Measurements from ENCODE around the gene ASCL4.

The ASCL4 gene

GRCh38 chr12:107779077-107779831 is 4.8 kb downstream of the ASCL4 start:
- no peak for DNase-seq

- no peak for DNase-seq
Measured at GRCh38 chr12:107780298-107780697, 5.8 kb downstream of the ASCL4 start.

DNA sequence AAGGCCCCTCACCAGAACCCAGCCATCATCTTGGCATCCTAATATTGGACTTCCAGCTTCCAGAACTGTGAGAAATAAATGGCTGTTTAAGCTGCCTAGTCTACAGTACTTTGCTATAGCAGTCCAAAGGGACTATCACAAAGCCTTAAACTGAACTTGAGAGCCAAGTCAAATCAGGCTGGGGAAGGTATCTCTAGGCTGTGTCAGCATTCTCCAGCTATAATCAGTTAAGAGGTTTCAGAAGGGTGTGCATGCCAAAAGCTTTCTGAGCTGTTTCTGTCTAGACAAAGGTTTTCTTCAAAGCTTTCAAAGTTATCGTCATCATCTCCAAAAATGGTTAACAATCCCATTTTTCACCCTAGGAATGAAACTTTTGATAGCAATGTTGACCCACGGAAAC is 7.6 kb downstream of the ASCL4 start:
- DNase-seq: no peak

DNA sequence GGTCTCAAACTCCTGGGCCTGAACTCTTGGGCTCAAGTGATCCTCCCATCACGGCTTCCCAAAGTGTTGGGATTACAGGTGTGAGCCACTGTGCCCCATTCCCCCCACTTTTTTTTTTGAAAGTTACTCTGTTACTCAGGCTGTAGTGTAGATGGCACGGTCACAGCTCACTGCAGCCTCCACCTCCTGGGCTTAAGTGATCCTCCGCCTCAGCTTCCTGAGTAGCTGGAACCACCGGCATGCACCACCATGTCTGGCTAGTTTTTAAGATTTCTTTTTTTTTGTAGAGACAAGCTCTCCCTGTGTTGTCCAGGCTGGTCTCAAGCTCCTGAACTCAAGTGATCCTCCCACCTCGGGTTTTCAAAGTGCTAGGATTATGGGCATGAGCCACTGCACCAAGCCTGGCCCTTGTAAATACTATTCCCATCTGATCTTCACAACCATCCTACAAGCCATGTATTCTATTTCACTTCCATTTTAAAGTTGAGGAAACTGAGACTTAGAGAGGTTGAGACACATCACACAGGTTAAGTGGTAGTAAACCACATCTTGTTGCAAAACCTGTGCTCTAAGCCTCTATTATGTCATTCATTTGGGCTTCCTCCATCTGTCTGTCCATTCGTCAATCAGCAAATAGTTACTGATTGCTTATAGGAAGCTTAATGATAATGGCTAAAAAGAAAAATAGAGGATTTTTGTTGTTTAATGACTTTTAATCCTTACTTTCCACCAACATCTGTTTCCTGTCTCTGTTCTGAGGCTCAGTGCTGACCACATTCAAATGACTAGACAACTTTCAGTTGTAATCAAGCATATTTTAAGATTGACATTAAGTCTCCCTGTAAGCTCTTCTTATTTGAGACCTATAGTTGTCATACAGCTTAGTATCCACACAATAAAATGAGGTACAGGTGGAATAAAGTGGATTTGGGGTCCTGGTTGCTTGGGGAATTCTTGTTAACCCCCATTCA is 9.2 kb downstream of the ASCL4 start:
- DNase-seq: no peak

- no peak for DNase-seq
Measured at GRCh38 chr12:107788281-107788680, 13.8 kb downstream of the ASCL4 start.

- DNase-seq: no peak
Measured at GRCh38 chr12:107788690-107789458, 14.4 kb downstream of the ASCL4 start.

GRCh38 chr12:107791465-107792089 is 17.1 kb downstream of the ASCL4 start:
- no peak for DNase-seq

DNA sequence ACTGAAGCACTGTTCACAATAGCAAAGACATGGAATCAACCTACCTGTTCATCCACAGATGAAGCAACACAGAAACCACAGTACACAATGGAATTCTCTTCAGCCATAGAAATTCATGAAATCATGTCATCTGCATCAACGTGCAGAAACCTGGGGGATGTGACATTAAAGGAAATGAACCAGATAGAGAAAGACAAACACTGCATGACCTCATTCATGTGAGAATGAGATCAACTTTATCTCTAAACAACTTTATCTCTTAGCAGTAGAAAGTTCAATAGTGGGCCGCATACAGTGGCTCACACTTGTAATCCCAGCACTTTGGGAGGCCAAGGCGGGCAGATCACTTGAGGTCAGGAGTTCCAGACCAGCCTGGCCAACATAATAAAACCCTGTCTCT is 19.9 kb downstream of the ASCL4 start:
- DNase-seq: no peak

DNA sequence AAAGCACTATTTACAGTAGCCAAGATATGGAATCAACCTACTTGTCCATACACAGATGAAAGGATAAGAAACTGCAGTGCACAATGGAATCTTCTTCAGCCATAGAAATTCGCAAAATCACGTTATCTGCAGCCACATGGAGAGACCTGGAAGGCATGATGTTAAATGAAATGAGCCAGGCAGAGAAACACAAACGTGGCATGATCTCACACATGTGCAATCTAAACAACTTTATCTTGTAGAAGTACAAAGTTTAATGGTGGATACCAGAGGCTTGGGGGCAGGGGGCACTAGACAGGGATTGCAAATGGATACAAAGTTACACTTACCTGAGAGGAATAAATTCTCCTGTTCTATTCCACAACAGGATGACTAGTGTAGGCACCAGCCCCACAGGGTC is 24.1 kb downstream of the ASCL4 start:
- no peak for DNase-seq

GRCh38 chr12:107801150-107801549 is 26.6 kb downstream of the ASCL4 start:
- DNase-seq: no peak

GRCh38 chr12:107803092-107803491 is 28.6 kb downstream of the ASCL4 start:
- no peak for DNase-seq

GRCh38 chr12:107805488-107806180 is 31.1 kb downstream of the ASCL4 start:
- no peak for DNase-seq

DNA sequence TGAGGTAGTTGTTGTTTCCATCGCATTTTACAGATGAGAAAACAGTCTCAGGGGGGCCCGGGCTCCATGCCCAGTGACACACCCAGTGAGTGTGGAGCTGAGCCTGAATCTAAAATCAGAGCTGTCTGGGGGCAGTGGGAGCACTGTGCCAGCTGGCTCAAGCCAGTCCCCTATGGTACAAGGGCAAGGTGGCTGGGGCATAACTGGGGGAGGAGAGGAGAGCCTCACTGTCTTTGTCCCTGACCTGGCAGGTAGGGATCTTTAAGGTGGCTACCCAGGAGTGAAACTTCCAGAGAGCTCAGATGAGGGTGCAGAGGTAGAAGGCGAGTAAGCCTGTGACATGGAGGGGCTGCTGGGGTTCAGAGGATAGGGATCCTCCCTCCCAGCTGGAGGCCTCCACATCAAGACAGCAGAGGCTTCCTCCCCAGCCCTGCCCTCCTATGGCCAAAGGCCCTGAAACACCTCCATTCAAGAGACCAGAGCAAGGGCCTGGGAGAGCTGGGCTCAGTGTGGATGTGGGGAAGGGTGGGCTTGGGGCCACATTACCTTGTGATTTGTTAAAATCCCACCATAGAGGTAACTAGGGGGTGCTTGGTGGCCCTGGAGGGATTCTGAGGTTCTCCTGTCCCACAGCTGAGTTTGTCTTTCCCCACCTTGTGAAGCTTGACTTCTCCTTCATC is 33.1 kb downstream of the ASCL4 start:
- DNase-seq: no peak

DNA sequence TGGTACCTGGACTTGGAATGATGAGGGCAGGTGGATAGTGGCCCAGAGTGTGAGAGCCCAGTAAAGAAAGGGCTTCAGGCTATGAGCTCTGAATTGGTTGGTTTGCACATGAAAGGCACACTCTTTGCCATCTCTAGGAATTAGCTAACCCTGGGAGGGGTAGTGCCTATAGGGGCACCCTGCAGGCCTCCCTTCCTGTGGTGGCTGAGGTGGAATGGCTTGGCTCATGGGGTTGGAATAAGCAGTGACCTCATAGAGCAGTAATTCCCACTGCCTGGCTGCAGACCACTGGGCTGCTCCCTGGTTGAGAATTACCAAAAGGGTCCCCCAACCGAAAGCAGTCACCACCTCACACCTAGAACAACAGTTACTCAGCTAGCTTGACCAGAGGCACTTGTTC is 42.7 kb downstream of the ASCL4 start:
- DNase-seq: no peak

- no peak for DNase-seq
Measured at GRCh38 chr12:107818984-107819383, 44.5 kb downstream of the ASCL4 start.

GRCh38 chr12:107822356-107822755 is 47.9 kb downstream of the ASCL4 start:
- no peak for DNase-seq

Measured in CD4-positive, alpha-beta T cell treated with Interleukin-17A for 1 hour (primary cell).